Jurkat, Clone E6-1 (cell line): ENCODE results near the gene AHCYL2.
"Not testable (repeated sequence)": the region's sequence is repeated elsewhere in the genome, so short reads cannot be mapped to it uniquely, and the experiment has no call there.

Experiments
- DNase-seq: peaks from one replicate; pipeline ENCODE4 v3.0.0-alpha.2; 2011; ENCODE audit warnings: low read depth, low spot score
- H3K4me3 ChIP-seq: 2 replicates; pipeline ENCODE4 v1.5.1; 2011; ENCODE audit warnings: mild to moderate bottlenecking, low read length, control low read depth, moderate library complexity

The AHCYL2 gene

DNA sequence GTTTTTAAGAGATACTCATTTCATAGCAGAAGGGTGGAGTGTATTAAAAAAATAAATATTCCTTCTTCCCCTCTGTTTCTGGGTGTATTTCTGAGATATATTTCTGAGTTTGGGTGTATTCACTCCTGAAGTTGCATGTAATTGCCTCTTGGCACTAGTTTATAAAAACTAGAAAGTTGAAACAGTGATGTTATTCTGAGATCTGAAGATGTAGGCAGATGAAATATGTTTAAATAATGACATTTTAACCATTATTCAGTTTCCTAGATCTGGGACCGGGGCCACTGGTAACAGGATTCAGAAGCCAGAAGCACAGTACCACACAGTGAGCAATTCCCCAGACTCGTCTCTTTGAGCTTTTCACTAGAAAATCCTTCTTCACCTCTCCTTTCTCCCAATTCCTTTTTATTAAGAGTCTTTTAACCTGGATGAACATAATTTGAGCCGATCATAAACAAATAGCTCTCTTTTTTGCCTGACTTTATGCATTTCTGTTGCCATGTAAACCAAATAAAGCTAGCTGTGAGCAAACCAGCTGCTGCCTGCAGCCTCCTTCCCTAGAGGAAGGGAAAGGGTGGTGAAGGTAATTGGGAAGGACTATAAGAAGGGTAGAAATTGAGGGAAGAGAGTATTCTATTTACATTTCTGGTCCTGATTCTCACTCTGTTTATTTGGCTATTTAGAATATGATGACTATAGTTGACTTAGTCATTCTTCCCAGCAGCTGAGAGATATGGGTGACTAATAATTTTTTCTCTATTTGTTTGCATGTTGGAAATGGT, 107.6 kb downstream of the AHCYL2 start:
- H3K4me3 ChIP-seq: no peak overlapping the region
- DNase-seq: no peak

DNA sequence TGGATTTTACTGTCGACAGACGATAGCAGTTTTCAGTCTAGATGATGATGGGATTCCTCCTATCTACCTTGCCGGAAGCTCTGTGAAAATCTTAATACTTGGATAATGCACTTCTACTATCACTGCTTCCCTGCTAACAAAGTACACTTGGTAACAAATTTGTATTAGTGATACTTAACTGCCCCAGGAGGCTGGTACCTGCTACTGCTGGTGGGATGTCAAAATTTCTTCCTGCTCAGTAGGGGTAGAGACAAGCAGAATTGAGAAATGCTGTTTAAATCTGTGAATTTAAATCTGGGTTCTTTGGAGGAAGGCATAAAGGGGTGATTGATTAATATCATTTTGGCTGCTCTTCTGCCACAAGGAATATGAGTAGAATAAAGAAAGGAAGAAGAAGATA, 109.6 kb downstream of the AHCYL2 start:
- DNase-seq: no peak

DNA sequence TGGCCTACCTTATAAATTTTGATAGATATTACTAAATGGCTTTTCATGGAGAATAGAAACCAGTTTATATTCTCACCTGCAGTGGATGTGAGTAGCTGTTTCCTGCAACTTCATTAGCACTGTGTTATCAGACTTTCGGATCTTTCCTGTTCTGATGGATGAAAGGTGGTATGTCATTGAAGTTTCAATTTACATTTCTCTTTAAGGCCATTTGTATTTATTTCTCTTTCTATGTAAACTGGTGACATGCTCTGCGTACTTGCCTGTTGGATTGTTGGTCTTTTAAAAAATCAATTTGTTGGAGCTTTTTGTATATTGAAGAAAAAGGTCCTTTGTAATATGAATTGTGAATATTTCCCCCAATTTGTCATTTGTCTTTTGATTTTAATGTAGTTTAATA, 113.6 kb downstream of the AHCYL2 start:
- no peak for DNase-seq
- H3K4me3 ChIP-seq: no peak overlapping the region

More for the DNA sequence above, 109.6 kb downstream of the AHCYL2 start:
- H3K4me3 ChIP-seq: no peak overlapping the region

DNA sequence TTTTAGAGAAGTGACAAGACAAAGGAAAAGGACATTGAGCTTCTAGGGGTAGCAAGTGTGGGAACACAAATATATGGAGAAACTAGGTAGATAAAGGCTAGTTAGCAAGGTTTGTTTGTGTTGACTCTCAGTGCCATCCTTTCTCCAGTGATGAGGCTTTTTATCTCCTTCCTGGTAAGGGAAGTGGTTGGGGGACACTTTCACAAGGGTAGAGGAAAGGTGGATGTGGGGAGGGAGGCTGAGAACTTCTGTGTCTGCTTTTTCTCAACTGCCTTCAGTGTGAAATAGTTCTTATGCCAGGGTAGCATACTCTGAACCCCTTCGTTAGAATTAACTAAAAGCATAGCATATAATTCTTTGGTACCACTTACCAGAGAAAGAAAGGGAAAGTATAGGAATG, 116.4 kb downstream of the AHCYL2 start:
- peak; percentile 51 for DNase-seq
- H3K4me3 ChIP-seq: no peak overlapping the region

DNA sequence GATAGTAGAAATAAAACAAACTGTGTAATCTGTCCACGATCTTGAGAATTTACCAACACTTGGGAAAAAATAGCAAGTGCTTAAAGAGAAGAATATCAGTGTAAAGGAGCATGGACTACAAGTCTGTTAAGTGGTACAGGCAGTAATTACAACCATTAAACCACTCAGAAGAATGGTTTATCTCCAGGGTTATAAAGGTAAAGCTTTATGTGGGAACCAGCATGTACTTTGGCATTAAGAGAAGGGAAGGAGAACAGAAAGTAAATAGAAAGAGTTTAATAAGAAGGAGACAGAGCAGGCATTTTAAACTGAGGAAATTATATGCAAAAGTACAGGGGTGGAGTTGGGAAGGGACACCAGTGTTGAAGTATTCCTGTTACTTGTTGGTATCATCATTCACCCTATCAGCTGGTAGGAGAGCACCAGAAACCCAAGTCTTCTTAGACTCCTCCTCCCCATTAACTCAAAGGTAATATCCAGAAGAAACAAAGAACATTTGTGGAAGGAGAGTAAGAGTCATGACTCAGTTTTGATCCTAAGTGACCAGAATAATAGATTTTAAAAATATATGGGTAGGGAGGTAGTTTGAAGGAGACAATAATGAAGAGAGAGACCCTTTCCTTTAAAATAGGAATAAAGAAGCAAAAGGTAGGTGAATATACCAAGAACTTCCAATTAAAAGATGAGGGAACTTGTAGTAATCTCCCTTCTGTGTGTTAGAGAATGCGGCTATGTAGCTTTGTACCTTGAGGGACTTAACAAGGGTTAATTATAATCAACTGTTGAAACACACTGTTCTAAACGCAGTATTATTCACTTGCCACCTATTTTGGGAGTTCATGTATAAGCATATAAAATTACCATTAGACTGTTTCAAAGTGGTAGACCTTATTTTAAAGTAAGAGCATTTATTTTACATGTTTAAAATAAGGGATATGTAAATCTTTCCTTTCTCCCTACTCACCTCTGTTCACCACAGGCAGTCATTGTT, 117.3 kb downstream of the AHCYL2 start:
- no peak overlapping the region for H3K4me3 ChIP-seq
- DNase-seq: no peak

DNA sequence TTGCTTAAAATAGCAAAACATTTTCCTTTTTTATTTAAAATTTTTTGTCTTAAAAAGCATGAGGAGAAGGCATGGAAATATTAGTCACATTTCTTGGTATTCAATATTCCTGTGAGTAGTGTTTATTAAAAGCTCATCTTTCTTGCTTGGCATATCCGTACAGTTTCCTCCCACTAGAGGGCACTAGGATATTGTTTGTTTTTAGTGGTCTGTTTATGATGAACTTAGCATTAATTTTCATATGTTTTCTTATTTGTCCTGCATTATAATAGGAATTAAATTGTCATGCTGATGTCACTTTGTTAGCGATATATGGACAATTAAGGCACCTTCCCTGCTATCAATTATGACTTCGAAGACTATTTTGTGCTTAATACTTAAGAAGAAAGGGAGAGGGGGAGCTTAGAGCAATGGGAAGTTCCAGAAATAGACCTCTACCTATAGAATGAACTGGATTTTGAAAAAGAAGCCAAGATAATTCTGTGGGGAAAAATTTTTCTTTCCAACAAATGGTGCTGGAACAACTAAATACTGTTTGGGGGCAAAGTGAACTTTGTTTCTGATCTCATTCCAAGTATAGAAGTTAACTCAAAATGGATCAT, 118.4 kb downstream of the AHCYL2 start:
- DNase-seq: peak; percentile 50
- H3K4me3 ChIP-seq: no peak overlapping the region

DNA sequence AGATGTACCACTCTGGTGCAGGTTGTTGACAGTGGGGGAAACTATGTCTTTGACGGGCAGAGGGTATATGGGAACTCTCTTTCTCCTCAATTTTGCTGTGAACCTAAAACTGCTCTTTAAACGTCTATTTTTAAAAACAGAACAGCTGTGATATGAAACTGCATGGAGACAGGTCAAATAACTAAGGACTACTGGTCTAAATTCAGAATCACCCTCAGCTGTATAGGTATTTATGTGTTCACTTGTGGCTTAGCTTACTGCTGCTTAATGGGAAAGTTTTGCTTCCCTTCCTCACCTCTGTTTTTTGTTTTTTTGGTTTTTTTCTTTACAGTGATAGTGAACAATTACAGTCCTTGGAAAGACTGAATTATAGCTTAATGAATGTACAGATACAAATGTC, 122.5 kb downstream of the AHCYL2 start:
- no peak overlapping the region for H3K4me3 ChIP-seq
- no peak for DNase-seq

DNA sequence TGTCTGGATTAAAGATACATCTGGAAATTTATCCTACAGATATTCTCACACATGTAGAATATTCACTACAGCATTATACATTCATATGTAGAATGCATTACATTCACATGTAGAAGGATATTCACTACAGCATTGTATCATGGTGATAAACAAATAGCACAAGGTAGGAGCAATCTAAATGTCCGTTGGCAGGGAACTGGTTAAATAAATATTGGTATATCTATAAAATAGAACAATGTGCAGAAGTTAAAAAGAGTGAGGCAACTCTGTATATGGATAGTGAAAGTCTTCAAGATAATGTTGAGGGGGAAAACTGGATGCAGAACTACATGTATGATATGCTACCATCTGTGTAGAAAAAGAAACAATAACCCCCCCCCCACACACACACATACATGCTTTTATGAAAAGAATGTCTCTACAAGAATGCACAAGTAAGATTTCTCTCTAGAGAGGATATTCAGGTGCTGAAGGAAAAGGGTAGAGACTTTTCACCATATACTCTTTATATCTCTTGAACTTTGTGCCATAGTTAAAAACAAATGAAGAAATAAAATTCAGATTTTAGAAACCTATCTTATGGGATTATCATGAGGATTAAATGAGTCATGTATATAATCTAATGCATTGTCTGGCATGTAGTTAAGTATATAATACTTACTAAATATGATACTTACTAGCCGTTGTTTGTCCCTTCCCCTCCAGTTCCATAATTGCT, 123.4 kb downstream of the AHCYL2 start:
- DNase-seq: no peak
- no peak overlapping the region for H3K4me3 ChIP-seq

DNA sequence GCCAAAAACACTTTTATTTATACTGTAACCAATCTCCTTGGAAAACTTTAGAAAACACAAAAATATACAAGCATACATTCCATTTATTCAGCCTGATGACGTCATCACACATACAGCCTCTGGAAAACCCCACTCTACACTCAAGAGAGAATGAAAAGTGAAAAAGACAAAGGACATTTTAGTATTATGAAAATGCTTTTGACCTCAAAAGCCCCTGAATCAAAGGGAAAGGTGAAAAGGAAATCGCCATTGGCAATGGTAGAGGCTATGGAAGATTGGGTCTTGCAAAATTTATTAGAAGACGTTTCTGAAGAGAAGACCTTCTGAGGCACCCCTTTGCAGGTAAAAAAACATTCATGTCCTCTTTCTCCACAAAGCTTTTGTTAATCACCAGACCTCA, 126.5 kb downstream of the AHCYL2 start:
- no peak for DNase-seq

DNA sequence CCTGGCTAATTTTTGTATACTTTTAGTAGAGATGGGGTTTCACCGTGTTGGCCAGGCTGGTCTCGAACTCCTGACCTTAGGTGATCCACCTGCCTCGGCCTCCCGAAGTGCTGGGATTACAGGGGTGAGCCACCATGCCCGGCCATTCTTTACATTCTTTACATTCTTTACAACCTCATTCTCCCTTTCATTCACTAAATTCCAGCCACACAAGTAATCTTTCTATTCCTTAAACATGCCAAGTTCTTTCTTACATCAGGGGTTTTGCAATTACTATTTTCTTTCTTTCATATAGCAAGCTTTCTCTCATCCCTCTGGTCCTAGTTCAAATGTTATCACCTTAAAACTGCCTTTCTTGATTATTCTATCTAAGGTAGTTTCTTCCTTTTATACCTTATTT, 128.3 kb downstream of the AHCYL2 start:
- DNase-seq, H3K4me3 ChIP-seq: not testable (repeated sequence)

More for the DNA sequence above, 126.5 kb downstream of the AHCYL2 start:
- H3K4me3 ChIP-seq: no peak overlapping the region

DNA sequence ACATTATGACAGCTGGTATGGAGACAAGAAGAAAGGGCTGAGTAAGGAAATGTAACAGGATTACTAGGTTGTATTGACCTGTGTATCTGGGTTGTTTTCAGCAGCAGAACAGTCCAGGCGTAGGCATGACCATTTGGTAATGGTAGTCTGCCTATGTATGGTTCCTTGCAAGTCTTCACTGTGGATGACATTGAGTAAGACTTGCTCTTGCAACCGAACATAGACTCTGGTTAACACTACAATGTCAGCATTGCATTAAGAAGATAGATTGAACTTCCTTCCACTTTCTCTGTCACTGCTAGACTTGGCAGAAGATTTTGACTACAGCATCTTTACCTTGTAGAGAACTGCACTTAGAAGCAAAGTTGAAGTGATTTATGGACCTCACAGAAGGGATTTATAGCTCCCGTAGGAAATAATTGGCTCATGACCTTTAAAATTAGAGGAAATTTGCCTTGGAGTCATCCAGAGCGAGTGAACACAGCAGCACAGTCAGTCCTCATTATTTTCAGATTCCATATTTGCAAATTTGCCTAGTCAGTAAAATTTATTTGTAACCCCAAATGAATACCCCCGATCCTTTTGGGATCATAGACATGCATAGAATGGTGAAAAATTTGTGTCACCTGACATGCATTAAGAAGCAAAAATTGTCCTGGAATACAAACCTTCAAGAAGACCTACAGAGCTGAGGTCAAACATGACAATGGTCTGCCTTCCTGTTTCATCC, 129.8 kb downstream of the AHCYL2 start:
- H3K4me3 ChIP-seq: no peak overlapping the region
- no peak for DNase-seq

DNA sequence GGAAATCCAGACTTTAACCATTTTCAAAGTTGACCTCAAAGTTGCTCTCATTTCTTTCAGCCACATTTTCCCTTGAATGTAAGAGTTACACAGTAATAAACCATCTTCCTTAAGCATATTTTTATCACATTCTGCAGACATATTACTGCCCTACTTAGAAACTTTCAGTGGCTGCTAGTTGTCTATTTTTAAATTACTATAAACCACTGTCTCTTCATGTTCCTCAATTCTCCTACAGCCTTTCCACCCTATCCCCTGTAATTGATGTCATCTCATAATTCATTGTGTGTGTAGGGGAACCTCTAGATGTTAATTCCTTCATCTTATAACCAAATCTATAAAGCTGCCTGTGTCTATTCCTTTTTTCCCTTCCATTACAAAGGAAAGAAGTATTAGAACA, 131.3 kb downstream of the AHCYL2 start:
- DNase-seq: no peak
- no peak overlapping the region for H3K4me3 ChIP-seq

DNA sequence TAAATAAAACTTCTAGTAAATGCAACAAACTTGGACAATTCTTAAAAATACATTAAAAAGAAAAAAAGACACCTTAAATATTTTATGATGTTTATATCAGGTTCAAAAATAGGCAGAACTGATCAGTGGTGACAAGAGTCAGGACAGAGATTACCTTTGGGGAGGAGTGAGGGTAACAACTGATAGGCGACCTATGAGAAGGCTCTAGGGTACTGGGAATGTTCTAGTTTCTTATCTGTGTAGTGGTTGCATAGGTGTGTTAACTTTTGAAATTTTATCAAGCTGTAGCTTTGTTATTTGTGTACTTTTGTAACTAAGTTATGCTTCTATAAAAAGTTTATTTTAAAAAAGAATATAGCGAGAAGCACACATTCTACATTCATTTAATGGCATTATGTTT, 134.3 kb downstream of the AHCYL2 start:
- no peak for DNase-seq
- no peak overlapping the region for H3K4me3 ChIP-seq

DNA sequence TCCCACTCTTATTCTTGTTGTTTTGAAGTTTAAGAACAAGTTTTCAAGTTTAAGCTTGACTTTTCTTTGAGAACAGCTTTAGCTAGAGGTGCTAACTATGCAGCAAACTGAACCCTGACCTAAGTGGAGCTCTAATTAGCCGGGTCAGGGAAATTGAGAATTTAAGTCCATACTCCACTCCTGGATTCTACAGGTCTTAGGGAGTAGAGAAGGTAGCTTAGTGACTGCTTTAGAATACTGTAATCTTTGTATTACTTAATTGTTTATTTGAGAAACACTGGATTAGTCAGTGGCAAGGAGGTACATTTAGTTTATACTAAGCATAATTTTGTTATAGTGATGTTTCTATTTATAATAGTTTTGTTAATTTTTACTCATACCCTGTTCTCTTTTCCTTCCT, 134.8 kb downstream of the AHCYL2 start:
- no peak overlapping the region for H3K4me3 ChIP-seq
- no peak for DNase-seq

DNA sequence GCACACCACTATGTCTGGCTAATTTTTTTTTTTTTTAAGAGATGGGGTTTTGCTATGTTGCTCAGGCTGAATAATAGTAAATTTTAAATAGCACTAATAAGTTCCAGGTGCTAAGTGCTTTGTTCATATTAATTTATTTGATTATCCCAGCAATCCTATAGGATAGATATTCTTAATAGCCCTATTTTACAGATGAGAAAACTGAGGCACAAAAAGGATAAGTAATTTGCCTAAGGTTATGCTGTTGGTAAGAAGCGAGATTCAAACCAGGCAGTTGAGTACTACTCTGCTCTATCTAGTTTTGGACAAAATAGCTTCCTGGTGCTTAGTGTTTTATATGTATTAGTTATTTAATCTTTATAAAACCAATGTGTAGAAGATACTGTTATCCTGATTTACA, 136.9 kb downstream of the AHCYL2 start:
- H3K4me3 ChIP-seq: no peak overlapping the region
- DNase-seq: no peak

DNA sequence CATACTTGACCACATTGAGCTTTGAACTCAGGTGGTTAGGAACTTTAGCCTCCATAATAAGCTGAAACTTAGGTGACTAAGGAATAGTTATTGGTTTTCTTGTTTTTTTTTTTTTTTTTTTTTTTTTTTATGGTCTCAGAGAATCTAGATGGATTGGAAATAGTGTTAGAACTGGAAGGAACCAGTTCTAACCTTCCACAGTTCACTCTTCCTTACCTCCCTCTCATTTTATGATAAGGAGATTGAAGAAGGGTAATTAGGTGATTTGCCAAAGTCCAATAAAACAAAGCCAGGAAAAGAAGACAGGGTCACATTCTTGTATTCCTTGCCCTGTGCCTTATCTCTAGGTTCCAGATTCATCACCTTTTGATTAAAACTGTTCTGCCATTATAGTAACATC, 137.7 kb downstream of the AHCYL2 start:
- no peak overlapping the region for H3K4me3 ChIP-seq
- no peak for DNase-seq

DNA sequence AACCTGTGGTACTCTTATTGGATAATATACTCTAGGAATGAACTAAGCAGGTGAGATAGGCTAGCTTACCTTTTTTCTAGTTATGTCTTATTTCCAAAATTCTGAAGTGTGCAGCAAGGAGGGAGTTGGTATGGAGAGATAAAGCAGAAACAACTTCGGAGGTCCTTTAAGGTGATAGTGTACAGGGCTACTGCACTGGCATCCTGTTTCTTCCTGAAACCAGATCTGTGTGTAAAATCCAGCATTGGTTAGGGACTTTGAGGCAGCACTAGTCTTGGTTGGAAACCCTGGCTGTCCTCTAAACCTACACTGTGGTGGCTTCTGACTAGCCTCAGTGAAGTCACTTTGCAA, 142.5 kb downstream of the AHCYL2 start:
- no peak overlapping the region for H3K4me3 ChIP-seq
- DNase-seq: no peak

DNA sequence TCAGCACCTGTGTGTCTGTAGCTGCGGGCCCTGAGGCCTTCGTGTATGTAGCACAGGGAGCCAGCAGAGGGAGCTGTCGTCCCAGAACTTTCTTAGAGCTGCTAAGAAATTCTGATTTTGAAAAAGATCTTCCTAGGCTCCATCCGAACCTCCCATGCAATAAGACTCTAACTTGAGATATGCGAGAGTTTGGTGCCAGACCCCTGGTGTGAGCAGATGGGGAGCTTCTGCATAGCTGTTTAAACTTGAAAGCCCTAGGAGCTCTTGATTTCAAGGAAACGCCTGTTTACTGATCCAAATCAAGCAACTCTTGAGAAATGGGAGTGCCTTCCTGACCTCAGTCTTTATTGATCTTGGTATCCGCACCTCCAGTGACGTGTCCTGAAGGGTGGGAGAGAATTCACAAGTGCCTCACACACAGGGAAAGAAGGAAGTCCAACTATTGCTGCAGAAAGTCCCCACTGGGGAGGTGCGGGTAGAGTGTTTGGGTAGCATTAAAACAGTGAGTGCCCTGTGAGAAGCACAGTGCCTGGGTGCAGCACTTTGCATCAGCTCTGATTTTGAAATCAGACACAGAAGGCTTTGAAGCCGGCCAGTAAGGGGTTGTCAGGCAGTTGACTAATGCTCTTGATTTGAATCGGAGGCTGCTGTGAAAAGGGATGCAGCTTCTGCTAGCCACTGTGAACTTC, 143.0 kb downstream of the AHCYL2 start:
- no peak overlapping the region for H3K4me3 ChIP-seq
- peak; percentile 60 for DNase-seq
